WI38 (cell line): Measurements from ENCODE around the gene VLDLR.

Source experiments
- H3K4me3 ChIP-seq: 2 replicates; pipeline ENCODE4 v1.5.1; 2011; ENCODE audit warnings: low read depth, mild to moderate bottlenecking, control low read depth, low read length
- TF ChIP-seq, protein P1 (sequence below): IDR thresholded peaks from 2 replicates; pipeline ENCODE4 v1.5.1; 2012; ENCODE audit warnings: low read depth, mild to moderate bottlenecking, control low read depth, low read length

VLDLR gene

DNA sequence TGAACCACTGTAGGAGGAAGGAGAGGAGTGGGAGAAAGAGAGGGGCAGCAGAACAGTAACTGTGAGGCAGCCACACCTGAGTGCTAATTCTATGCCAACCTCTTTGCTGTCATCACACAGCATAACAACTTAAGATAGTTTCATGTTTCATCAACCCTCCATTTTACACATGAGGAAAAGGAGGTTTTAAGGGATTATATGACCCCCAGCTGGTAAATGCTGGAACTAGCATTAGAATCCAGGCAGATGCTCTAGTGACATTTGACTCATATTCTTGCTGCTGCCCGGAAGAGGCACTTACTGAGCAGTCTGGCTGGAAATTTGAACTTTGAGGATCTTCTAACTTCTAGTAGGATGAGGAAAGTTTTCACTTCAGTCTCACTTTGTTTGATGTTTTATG lies 24.1 kb upstream of the VLDLR start:
- TF ChIP-seq, protein P1, sequence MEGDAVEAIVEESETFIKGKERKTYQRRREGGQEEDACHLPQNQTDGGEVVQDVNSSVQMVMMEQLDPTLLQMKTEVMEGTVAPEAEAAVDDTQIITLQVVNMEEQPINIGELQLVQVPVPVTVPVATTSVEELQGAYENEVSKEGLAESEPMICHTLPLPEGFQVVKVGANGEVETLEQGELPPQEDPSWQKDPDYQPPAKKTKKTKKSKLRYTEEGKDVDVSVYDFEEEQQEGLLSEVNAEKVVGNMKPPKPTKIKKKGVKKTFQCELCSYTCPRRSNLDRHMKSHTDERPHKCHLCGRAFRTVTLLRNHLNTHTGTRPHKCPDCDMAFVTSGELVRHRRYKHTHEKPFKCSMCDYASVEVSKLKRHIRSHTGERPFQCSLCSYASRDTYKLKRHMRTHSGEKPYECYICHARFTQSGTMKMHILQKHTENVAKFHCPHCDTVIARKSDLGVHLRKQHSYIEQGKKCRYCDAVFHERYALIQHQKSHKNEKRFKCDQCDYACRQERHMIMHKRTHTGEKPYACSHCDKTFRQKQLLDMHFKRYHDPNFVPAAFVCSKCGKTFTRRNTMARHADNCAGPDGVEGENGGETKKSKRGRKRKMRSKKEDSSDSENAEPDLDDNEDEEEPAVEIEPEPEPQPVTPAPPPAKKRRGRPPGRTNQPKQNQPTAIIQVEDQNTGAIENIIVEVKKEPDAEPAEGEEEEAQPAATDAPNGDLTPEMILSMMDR, result no peak
- no peak overlapping the region for H3K4me3 ChIP-seq

DNA sequence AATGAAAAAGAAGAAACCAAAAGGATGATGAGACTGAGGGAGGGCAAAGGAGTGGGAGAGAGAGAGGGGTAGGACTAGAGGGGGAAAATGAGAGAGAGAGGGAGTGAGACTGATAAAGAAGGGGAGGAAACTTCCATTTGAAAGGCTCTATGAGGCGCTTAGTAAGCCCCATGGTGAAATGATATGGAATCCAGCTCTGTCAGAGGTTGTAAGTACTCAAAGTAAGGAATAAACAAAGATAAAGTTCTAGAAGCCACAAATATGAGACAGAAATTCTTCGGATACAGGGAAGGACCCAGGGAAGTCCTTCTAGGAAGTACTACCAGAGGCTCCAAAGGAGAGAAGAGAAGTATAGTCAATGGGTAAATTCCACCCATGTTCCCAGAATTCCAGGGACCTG lies 21.7 kb upstream of the VLDLR start:
- no peak overlapping the region for H3K4me3 ChIP-seq
- TF ChIP-seq, protein P1, result no peak

DNA sequence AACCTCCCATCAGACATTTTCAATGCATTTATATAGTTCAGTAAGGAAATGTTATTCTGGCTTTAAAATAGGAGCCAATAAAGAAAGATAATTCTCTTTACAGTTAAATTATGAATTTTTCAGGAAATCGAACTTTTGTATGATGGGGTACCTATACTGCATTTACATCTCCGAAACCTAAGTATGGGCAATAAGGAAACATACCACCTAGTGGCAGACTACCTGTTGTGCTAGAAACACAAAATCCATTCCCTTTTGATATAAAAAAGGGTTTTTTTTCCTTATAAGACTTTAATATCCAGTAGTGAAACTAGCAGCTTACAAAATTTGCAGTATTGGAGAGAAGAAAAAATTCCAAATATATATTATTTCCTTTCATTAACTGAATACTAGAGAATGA lies 21.3 kb upstream of the VLDLR start:
- H3K4me3 ChIP-seq, result no peak overlapping the region
- TF ChIP-seq, protein P1, result no peak

DNA sequence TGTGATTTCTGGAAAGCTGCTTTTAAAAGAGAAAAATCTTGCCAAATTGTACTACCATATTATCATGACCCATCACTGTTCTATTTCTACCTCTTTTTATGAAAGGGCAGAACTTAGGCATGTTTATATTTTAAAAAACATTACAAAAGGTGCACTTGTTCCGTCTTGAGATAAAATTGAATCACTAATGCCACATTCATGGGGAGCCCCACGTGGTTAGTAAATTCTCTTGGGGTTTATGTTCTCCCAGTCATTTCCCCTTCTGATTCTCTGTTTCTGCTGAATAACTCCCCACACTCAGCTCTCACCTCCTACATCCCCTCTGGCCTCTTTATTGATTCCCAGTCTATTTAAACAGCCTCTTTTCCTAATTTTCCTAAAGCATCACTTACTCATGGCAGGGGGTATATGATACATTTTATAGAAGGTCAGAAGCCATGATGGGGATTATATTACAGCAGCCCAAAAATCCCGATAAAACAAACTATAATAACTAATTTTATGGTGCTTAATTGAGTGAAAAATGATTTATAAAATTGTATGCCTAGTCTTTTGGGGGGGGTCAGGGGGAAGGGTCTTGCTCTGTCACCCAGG lies 19.7 kb upstream of the VLDLR start:
- H3K4me3 ChIP-seq, result no peak overlapping the region
- TF ChIP-seq, protein P1, result no peak

DNA sequence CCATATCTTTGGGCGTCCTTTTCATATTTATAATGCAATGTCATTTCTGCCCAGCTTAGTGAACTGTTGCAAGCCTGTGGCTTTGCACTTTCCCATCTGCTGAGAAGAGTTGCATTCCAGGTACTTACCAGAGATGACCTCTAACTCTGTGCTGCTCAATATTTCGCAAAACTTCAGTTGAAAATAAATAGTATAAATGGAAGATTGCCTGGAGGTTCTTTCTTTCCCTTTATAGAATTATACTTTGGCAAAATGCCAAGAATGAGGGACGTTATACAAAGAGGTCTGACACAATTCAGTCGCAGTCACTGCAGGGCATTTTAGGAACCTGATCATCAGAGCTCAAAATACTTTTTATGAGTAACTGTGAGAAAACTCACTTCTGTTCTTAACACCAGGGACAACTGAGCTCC lies 18.9 kb upstream of the VLDLR start:
- H3K4me3 ChIP-seq, result no peak overlapping the region
- TF ChIP-seq, protein P1, result no peak

DNA sequence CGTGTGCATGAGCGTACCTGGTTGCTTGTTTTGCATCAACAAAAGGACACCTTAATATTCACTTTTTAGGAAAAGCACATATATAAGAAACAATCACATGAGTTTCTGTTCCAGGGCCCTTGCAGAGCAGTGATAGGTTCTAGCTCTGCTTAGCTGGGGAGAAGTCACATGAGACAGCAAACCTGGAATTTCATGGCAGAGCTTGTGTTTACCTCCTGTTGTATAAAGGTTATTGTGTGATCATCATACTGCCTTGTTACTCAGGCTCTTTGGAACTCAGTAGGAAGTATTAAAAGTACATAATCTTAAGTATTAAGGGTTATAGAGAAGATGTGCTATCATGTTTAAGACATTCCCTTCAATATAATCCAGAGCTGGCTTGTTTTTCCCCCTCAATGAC lies 18.0 kb upstream of the VLDLR start:
- no peak overlapping the region for H3K4me3 ChIP-seq
- TF ChIP-seq, protein P1, result no peak

DNA sequence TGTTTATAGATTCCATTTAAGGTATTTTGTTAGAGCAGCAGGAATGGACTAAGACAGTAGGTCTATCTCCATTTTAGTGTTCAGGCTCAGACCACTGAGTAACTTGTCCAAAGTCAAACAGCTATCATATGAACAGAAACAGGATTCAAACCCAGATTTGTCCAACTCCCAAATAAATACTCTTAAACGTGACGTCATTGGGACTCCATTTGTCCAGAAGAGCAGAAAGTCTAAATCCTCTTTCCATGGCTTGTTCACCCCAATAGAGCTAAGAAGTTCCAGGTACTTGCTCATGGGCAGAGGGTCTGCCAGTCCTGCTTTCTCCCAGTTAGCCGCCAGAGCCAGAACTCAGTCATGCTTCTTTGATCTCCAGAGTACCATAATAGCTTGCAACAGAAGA lies 16.3 kb upstream of the VLDLR start:
- no peak overlapping the region for H3K4me3 ChIP-seq
- TF ChIP-seq, protein P1, result no peak
